Calu3 (cell line): ENCODE data around the gene LTB4R2. TPM values are rescaled to one million over a fixed set of nuclear protein-coding genes. Genes with fewer than 3 reads are reported as not detected.

Experiments used
- BruUV-seq: library from RNA; stranded (reverse); fragments of 400-500 nt; replicated peaks from 2 replicates; lab custom pipeline; 2021; lab: Mats Ljungman, UMichigan
- CTCF ChIA-PET: fragments of 300-600 bp; sonication (Branson Sonifier 250); formaldehyde crosslinking; loops from one replicate; lab custom pipeline; 2022; ENCODE audit warnings: antibody characterized with exemption; lab: Charles Lee
- DNase-seq: peaks from one replicate; pipeline ENCODE4 v3.0.0; 2022
- H3K27ac Mint-ChIP-seq: one replicate; pipeline ENCODE4 v1.8.0; 2022; ENCODE audit warnings: mixed read lengths; ENCODE audit not compliant: unreplicated experiment
- H3K27me3 Mint-ChIP-seq: one replicate; pipeline ENCODE4 v1.8.0; 2022; ENCODE audit warnings: mixed read lengths; ENCODE audit not compliant: unreplicated experiment
- H3K36me3 Mint-ChIP-seq: one replicate; pipeline ENCODE4 v1.8.0; 2022; ENCODE audit warnings: mild to moderate bottlenecking, moderate library complexity, mixed read lengths; ENCODE audit not compliant: insufficient read depth, unreplicated experiment
- H3K4me1 Mint-ChIP-seq: one replicate; pipeline ENCODE4 v1.8.0; 2022; ENCODE audit warnings: mild to moderate bottlenecking, low read depth, mixed read lengths; ENCODE audit not compliant: unreplicated experiment
- H3K4me3 Mint-ChIP-seq: one replicate; pipeline ENCODE4 v1.8.0; 2022; ENCODE audit warnings: mild to moderate bottlenecking, low read depth, moderate library complexity, mixed read lengths; ENCODE audit not compliant: unreplicated experiment
- H3K9me3 Mint-ChIP-seq: one replicate; pipeline ENCODE4 v1.8.0; 2022; ENCODE audit warnings: low read depth, mixed read lengths; ENCODE audit not compliant: unreplicated experiment
- intact Hi-C: fragments of 100-400 bp; cut with micrococcal nuclease; formaldehyde crosslinking; loops from one replicate; pipeline ENCODE4 v1.10.0; 2022; ENCODE audit not compliant: unreplicated experiment
- total RNA-seq: library from RNA; stranded (reverse); gene quantifications from 2 replicates; pipeline ENCODE4 v1.2.3, GENCODE V29; 2022
- TF ChIP-seq, protein P1 (sequence below): fragments of 200-600 bp; IDR thresholded peaks from one replicate; pipeline ENCODE4 v1.8.0; 2022; ENCODE audit warnings: antibody characterized with exemption; ENCODE audit not compliant: unreplicated experiment

Gene LTB4R2
- total RNA-seq, 1 experiment from 2014 or later, result 19.3 TPM

- H3K4me3 Mint-ChIP-seq, result no peak overlapping the region
- H3K36me3 Mint-ChIP-seq, result peaks cover 26% of the 10 kb centered on the region
- peak overlapping the region; percentile 56 for H3K27ac Mint-ChIP-seq
- peaks cover 38% of the 10 kb centered on the region for H3K4me1 Mint-ChIP-seq
- H3K9me3 Mint-ChIP-seq, result no peaks in the 10 kb centered on the region
- intact Hi-C loops, result no loop called here
- no TSS peak for BruUV-seq
- H3K27me3 Mint-ChIP-seq, result no peaks in the 10 kb centered on the region
- CTCF ChIA-PET, result interaction anchor here (1.7 kb wide), 1 partner anchor 24 kb away, joined by 9 read pairs; no protein-coding TSS in a partner anchor
- DNase-seq, result no peak
- TF ChIP-seq, protein P1, sequence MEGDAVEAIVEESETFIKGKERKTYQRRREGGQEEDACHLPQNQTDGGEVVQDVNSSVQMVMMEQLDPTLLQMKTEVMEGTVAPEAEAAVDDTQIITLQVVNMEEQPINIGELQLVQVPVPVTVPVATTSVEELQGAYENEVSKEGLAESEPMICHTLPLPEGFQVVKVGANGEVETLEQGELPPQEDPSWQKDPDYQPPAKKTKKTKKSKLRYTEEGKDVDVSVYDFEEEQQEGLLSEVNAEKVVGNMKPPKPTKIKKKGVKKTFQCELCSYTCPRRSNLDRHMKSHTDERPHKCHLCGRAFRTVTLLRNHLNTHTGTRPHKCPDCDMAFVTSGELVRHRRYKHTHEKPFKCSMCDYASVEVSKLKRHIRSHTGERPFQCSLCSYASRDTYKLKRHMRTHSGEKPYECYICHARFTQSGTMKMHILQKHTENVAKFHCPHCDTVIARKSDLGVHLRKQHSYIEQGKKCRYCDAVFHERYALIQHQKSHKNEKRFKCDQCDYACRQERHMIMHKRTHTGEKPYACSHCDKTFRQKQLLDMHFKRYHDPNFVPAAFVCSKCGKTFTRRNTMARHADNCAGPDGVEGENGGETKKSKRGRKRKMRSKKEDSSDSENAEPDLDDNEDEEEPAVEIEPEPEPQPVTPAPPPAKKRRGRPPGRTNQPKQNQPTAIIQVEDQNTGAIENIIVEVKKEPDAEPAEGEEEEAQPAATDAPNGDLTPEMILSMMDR, result no peak
These were observed 36.4 kb upstream of the LTB4R2 start for GRCh38 chr14:24273422-24273998.

DNA sequence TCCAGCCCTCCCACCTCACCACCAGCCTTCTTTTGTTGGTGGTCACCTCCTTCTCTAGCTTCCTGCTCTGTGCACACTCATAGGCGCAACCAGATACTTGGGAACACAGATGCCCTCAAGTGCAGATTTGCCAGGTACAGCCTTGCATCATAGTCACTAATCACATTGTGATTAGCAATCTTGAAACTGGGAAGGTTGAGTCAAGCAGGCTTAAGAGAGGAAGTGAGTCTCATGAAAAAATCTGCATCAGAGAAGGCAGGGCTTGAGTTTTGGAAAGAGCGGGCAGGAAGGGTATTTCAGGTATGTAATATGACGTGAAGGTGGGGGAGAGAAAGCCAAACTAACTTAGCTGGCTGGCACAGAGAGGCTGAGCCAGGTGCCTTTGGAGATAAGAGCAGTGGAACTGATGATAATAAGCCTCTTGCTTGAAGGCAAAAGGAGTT, 35.8 kb upstream of the LTB4R2 start:
- TF ChIP-seq, protein P1, result no peak
- DNase-seq, result peak; percentile 13
- BruUV-seq, result no TSS peak
- CTCF ChIA-PET, result interaction anchor here (1.7 kb wide), 1 partner anchor 23 kb away, joined by 9 read pairs; no protein-coding TSS in a partner anchor
- peak overlapping the region; percentile 56 for H3K27ac Mint-ChIP-seq
- no peak overlapping the region for H3K4me3 Mint-ChIP-seq
- peaks cover 44% of the 10 kb centered on the region for H3K4me1 Mint-ChIP-seq
- no peaks in the 10 kb centered on the region for H3K9me3 Mint-ChIP-seq
- peaks cover 26% of the 10 kb centered on the region for H3K36me3 Mint-ChIP-seq
- intact Hi-C loops, result no loop called here
- H3K27me3 Mint-ChIP-seq, result no peaks in the 10 kb centered on the region

- CTCF ChIA-PET, result no interaction called here
- H3K27me3 Mint-ChIP-seq, result no peaks in the 10 kb centered on the region
- TF ChIP-seq, protein P1, result no peak
- no TSS peak for BruUV-seq
- peaks cover 8% of the 10 kb centered on the region for H3K36me3 Mint-ChIP-seq
- no peak overlapping the region for H3K27ac Mint-ChIP-seq
- no peak for DNase-seq
- peaks cover 43% of the 10 kb centered on the region for H3K4me1 Mint-ChIP-seq
- intact Hi-C loops, result no loop called here
- no peaks in the 10 kb centered on the region for H3K9me3 Mint-ChIP-seq
- no peak overlapping the region for H3K4me3 Mint-ChIP-seq
These were observed 32.9 kb upstream of the LTB4R2 start for GRCh38 chr14:24277071-24277470.

DNA sequence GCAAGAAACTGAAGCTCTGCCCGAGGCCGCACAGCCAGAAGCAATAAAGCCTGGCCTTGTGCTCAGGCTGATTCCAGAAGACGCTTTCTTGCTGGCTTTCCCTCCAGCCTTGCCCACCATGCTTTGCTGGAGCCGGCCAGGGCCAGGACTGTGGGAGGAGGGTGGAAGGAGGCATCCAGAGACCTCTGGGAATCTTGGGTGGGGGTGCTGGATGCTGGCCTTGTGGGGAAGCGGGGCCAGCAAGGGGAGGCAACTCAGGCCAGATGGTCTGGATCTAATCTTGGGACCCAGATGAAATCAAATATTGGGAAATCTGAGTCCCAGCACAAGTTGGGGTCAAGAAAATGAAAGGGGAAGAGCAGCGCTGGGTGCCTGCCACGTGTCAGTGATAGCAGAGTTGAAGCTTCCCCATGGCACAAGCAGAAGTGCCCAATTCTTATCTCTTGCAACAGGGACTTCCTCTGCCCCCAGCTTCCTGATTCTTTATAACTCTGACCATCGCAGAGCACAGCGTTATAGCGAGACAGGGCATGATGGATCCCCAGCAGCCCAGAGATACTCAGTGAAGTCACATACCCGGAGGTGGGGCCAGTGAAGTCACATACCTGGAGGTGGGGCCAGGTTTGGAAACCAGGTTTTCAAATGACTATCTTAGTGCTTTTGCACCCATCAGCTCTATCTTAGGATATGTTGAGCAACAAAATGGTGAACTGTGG, 32.2 kb upstream of the LTB4R2 start:
- CTCF ChIA-PET, result interaction anchor here (0.6 kb wide), 1 partner anchor 12 kb away, joined by 3 read pairs; no protein-coding TSS in a partner anchor
- intact Hi-C loops, result loop anchor here (2.0 kb wide), 1 partner anchor 19 kb away; no protein-coding TSS in a partner anchor
- Mint-ChIP-seq H3K36me3 (peaks cover 5% of the 10 kb centered on the region), H3K4me1 (peaks cover 36% of the 10 kb centered on the region), H3K4me3 (no peak overlapping the region), H3K27ac (no peak overlapping the region), H3K27me3 (no peaks in the 10 kb centered on the region), H3K9me3 (no peaks in the 10 kb centered on the region)
- BruUV-seq, result no TSS peak
- TF ChIP-seq, protein P1, result no peak
- no peak for DNase-seq
